NCI-H146 treated with DMSO at 0.1 percent for 48 hours (cell line): ENCODE measurements around the gene SEMA3D.

Experiments
- DNase-seq: peaks from one replicate; lab custom pipeline; 2025; ENCODE audit not compliant: unreplicated experiment; lab: John Stamatoyannopoulos, UW

Gene SEMA3D

DNA sequence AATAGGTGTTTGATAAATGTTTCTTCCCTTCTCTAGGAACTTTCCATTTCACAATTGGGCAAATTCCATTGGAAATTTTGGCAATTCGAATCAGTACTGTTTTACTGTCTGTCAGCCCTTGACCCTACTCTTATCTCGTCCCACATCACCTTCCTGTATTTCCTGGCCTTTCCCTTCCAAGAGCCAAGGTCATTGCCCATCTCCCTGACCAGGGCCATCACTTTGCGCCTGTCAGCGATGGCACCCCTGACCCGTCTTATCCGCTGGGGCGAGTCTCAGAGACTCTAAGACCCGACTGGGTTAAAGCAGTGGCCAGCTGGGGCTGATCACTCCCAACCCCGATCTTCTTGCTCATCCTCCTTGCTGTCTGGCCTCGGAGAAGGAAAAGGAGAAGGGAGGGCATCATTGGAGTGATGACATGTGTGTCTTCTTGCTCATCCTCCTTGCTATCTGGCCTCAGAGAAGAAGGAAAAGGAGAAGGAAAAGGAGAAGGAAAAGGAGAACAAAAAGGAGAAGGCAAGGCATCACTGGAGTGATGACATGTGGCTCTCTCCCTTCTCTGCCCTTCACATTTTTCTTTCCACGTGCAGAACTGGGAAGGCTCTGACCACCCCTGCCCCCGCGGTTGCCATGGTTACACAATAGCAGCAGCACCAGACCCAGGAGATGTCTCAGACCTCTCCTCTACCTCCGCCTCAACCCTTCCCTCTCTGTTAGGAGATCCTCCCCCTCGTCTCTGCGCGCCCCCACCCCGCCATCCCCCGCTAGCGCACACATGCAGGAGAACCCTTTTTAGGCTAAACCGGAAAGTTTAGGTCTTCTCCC is 2.0 kb downstream of the SEMA3D start:
- no peak for DNase-seq

DNA sequence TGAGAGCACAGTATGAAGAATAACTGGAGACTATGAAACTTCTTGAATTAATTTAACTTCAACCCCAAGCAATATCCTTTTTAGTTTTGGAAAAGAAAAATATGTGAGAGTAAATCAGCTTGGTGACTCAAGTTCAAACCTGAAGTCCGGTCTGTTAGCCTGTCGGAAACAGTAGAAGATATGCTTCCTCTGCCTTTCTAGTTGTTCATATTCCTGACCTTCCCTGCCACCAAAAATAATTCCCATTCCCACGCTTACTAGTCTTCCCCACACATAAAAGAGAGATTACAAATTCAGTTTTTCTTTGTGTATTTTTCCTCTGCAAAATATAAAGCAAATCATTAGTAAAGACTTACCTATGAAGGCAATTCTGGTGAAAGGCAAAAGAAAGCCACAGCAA is 3.6 kb downstream of the SEMA3D start:
- DNase-seq: no peak

DNA sequence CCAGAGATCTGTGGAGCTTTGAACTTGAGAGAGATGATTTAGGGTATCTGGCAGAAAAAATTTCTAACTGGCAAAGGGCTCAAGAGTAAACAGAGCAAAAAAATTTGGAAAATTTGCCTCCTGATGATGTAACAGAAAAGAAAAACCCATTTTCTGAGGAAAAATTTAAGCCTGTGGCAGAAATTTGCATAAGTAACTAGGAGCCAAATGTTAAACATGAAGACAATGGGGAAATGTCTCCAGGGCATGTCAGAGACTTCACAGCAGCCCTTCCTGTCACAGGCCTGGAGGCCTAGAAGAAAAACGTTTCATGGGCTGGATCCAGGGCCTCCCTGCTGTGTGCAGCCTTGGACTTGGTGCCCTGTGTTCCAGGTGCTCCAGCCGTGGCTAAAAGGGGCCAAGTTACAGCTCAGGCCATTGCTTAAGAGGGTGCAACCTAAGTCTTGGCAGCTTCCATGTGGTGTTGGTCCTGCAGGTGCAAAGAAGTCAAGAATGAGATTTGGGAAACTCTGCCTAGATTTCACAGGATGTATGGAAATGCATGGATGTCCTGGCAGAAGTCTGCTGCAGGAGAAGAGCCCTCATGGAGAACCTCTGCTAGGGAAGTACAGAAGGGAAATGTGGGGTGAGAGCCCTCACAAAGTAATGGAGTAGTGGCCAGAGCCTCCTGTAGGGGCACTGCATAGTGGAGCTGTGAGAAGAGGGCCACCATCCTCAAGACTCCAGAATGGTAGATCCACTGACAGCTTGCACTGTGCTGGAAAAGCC is 8.1 kb downstream of the SEMA3D start:
- no peak for DNase-seq

DNA sequence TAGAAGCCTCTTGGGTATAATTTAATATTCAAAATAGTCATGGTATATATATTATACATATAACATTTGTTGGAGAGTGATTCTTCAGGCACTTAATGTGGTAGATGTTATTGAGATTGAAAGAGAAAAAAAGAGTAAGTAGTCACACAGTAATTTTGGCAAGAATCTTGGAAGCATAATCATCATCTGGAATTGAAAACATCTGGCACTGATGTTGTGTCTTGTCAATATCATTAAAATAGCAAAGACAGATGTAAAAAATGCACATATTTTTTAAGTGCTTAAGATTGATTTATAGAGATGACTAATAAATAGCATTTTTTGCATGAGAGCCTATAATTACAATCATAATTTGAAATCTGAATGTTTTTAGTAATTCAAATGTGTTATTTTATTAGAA is 9.5 kb downstream of the SEMA3D start:
- DNase-seq: no peak

DNA sequence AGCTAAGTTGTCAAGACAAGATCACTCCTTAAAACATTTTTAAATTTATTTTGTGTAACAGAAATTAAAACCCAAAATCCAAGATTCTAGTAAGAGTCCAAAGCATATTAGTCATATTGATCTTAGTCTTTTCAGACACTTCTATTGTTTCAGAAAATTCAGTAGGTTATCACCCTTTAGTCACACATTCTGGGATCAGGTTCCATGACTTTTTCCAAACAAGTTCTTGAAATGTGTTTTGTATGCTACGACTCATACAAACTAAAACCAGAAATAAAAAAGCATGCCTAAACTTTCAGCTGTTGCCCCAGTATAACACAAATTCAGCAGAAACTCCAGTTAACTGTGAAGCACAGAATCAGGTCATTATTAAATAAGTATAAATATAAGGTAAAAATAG is 10.7 kb downstream of the SEMA3D start:
- no peak for DNase-seq

DNA sequence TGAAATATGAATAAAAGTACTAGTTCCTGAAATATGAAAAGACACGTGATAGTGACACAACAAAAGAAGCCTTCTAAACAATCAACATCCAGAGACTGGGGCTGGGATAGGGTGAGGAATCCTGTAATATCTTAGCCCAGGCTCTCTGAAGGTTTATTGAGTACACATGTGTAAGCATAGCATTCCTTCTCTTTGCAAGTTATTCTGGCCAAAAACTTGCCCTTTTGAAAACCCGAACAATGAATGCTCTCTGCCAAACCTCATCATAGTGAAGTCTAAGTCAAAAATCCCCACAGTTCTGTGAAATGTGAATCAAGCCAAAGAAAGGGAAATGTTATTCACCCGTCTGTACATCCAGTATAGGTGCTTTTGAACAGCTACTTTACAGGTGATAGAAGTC is 11.6 kb downstream of the SEMA3D start:
- DNase-seq: no peak

DNA sequence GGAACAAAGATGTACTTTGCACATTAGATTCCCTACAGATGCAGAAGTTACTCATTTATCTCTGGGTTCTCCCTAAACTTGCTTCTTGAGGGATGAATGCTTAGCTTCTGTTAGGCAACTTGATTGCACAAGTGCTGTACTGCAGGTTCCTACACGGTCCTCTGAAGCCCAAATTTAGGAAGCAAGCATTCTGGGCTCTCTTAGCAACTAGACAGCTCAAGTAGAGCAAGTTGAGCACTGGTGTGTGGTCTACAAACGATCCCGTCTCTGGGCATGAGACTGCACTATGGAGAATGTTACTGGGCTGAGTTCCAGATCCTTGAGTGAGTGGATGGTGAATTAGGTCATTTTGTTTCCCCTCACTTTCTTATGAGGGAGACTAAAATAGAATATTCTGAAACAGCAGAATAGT is 14.3 kb downstream of the SEMA3D start:
- DNase-seq: no peak

DNA sequence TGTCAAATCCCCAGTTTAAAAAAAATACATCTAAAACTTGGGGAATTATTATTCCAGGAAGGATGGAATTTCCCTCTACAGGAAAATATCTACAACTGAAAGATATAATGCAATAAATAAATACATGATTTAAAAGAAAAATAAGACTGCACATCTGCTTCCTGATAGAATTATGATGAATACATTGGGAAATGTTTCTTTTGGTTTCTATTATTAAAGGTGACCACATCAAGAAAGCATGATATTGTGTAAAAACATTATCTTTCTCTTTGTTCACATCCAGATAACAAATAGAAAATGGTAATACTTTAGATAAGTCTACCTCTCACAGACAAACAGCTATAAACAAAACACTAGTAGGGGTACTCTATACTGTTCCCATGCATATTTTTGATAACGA is 19.2 kb downstream of the SEMA3D start:
- DNase-seq: no peak

DNA sequence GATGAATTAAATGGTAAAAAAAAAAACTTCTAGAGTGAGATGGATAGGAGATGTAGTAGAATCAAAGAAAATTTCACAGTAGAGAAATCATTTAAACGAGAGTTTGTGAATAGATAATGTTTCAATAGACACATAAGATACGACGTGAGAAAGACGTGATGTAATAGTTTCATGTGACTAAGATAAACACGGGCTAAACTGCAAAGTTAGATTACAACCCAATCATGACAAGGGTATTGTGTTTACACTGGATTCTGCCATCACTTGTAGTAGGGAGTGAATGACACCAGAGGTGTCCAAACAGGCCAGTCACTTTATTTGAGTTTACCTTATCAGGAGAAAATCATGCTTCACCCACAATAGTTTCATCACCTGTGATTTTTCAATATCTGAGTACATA is 21.6 kb downstream of the SEMA3D start:
- DNase-seq: no peak

DNA sequence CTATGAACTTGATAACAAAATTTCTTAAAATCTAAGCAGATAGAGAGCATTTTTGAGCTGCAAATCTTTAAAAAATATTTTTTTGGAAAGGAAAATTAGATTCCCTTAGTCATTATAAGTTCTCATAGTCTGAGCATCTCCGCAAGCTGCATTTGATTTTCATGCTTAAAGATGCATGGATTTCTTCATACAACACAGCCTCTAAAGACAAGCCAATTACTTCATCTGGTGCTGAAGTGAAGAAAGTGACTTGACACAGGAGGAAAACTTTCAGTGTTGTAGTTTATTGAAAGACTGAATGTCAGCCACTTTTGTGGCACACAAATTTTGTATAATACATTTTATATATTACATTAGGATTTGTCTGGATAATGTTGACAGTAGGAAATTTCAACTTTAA is 22.5 kb downstream of the SEMA3D start:
- DNase-seq: no peak

DNA sequence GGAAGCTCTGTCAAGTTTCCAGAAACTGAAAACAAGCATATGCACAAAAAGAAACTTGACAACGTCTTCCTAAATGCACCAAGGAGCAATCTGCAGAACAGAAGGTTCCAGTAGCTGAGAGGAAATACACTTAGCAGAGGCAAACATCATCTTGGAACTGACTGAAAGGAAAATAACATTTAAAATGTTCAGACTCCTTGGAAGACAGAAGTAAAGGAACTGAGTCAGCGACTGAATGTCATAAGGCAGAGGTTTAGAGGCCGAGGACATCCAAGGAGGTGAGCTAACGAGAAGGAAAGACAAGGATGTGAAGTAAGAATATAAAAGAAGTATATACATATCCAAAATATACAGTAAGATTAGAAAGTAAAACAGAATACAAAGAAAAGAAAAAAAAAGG is 24.1 kb downstream of the SEMA3D start:
- DNase-seq: no peak

DNA sequence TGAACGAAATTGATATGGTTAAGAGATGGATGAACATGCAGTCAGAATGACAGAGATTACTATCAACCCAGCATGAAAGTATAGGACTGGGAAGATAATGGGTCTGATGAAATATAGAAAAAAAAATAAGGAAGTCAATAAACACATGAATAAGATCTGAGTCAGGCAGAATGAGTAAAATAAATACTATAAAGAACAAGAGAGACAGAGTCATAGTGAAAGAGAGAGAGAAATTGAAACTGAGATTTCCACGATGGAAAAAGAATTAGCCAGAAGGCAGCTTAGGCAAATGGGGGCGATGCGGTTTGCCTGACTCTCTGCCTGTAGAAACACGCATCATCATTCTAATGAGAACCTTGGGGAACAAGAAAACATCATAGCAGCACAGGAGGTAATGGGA is 26.6 kb downstream of the SEMA3D start:
- no peak for DNase-seq

DNA sequence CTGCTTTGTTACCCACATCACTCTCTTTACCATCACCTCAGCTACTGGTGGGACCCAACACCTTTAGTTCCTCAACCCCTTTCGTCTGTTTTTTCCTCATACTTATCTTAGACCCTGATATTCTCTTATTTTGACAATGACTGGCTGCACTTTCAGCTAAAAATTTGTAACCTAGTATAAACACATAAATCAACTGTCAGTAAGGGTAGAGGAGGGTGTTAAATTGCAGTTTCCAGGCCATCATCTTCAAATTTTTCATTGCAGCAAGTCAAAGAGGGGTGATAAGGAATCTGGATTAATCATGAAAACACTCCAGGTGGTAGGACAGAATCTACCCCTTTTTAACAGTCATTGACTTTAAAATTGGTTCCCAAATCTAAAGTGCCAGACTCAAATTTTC is 27.9 kb downstream of the SEMA3D start:
- no peak for DNase-seq

DNA sequence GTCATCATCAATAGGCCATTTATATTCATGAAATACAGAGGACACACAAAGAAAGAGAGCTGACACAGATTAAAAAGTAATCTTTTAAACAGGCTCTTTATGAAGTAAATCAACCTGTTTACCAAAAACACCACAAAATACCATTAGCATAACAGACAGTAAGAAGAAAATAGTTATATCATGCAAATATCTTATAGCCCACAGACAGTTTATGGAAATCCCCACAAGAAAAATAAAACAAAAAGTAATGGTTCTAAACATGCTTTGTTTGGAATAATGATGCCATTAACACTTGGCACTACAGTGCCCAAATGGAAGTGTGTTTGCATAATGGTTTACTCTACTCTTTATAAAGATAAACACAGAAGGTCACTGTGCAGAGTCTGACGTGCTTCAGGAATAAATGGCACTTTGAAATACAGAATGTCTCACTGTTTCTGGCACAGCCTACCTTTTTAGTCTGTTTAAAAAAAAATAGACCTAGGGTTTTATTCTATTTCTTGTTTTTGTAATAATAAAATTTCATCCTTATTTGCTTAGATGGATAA is 30.1 kb downstream of the SEMA3D start:
- no peak for DNase-seq

DNA sequence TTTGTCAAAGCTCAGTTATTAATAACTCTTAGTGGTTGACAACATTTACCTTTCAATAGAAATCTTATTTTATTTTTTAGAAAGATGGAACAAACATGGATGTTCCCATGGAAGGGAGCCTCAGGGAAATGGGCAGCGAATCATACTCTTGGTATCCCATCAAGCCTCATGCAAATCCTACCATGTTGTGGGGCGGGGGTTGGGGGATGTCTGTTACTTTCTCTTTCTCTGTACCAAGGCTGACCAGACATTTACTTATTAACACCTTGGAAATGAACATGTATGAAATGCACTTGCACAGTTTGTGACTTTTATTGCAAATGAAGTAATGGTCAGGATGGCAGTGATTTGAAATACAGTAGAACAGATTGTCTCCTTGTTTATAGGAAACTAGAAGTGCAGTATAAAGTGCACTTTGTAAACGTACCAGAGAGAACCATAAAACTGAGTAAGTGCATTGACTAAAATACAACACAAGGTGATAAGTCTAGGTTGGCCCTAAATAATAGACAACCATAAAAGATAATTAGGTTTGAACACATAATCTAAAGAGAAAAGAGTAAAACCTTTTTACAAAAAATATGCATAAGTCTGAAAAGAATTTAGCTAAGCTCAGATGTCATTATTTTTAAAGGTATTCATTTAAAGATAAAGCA is 32.4 kb downstream of the SEMA3D start:
- DNase-seq: no peak

DNA sequence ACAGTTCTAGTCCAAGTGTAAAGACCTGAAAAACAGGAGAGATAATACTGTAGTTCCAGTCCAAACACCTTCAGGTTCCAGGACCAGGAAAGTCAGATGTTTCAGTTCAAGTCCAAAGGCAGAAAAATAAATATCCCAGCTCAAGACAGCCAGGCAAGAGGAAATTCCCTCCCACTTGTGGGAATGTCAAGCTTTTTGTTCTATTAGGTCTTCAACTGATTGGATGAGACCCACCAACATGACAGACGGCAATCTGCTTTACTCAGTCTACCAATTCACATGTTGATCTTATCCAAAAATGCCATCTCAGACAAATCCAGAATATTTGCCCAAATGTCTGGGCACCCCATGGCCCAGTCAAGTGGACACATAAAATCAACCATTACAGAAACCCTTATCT is 33.1 kb downstream of the SEMA3D start:
- no peak for DNase-seq

DNA sequence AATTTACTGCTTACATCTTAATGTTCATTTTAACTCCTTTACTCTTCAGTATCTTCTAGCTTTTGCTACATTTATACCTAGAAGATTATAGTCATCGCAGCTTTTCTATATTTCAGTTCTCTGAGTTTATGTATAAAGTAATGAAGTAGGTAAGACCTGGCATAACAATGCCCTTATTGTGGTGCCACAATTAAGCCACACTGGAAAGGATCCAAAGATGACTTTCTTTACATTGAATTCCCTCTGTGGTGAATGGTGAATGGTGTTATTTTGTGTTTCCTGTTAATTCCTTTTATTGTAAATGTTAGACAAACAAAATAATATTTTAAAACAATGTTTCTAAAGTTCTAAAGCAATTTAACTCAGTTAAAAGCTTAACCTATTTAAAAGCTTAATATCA is 36.2 kb downstream of the SEMA3D start:
- DNase-seq: no peak

DNA sequence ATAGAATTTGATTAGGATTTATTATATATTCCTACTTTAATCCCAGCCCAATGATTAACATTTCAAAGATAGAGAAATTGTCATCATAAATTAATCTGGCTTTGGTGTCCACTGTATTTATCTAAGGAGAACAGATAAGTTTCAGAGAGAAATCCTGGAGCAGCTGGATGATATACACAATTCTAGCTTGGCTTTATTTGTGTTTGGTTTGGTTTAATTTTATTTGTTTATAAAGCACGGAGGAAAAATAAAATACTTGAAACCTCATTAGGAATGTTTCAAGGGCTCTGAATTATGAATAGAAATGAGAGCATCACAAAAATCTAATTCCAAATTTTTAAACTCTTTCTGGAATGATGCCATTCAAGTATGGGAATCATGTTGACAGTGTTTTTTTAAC is 42.1 kb downstream of the SEMA3D start:
- no peak for DNase-seq

DNA sequence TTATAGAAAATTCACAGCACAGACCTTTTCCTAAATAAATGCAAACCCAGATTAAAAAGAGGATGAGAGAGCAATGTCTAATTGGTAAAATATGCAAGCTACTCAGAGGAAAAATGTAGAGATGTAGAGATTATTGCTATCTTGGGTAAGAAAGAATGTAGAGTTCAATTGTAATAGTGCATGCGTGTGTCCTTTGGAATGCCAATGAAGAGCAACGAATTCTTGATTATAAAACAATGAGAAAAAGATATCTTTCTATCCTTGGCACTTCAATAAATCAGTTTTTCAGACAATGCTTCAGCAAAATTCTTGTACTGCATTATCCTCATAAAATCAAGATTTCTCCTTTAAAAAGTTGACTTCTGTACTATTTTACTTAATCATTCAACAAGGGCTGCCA is 50.9 kb downstream of the SEMA3D start:
- DNase-seq: no peak

DNA sequence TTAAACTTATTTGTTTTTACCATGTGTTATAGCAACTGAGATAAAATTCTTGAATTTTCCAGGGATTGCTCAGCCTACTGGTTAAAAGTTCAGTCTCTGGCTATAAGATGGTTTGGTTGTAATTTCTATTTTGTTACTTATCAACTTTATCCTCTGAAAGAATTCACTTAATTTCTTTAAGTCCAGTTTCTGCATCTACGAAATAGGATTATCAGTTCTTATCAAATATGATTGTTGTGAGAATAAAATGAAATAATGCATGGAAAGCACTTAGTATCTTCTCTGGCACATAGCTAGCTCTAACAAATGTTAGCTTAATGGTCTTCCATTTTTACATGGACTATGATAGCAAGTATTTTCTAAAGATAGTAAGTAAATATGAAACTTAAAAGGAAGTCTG is 53.3 kb downstream of the SEMA3D start:
- DNase-seq: no peak

DNA sequence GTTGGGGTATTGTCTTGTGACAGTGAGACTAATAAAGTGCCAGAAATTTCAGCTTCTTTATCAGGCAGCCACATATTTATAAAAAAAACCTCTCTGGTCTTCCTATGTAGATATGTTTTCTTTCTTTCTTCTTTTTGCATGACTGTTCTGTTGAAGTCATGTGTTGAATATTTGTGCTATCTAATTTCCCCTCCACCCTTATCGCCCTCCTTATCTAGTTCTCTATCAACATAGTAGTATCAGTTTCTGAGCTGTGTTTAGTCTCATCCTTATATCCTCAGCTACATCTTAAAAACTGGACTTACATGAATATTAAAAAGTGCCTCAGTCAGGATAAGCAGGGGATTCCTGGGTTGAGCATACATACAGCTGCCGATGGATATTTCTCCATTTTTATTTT is 53.9 kb downstream of the SEMA3D start:
- DNase-seq: no peak

DNA sequence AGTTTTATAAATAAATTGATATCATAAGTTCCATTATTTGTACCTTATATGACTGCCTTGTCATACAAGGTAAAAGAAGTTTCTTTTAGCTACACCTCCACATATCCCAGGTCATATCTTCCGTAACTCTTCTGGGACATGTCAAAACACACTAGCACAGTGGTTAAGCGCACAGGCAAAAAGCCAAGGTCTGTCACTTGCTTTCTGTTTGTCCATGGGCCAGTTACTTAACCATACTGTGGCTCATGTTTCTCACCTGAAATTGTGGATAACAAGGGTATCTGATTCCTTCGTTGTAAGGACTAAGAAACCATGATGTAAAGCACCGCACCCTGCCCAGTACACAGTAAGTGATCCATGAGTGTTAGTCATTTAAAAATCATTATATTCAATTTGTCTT is 56.2 kb downstream of the SEMA3D start:
- DNase-seq: no peak
